Spleen (tissue), 11 donors: Measurements from ENCODE around the gene KHDRBS2. TPM values are rescaled to one million over a fixed set of nuclear protein-coding genes. Genes with fewer than 3 reads are reported as not detected.
A peak's percentile ranks its signal among the peaks of the same experiment; 100 is the strongest.

ENCODE experiments used
- DNase-seq: peaks from one replicate; pipeline ENCODE4 v3.0.0-alpha.2; 2020
- H3K27ac ChIP-seq, 8 donors: fragments of 200-600 bp; sonication (generic) in 7 of 8; 1 replicate in 4 of 8; 2 replicates in 4 of 8; pipeline versions ENCODE4 v1.5.0 to v1.8.0; 2016 to 2021; ENCODE audit warnings: inconsistent platforms in 4 of 8, mild to moderate bottlenecking in 4 of 8, moderate library complexity in 1 of 8
- H3K27me3 ChIP-seq, 7 donors: fragments of 200-600 bp; sonication (generic) in 6 of 7; replicated peaks in 1 of 7; 1 replicate in 4 of 7; 2 replicates in 3 of 7; pipeline versions ENCODE4 v1.5.0 to v1.8.0; 2016 to 2021; ENCODE audit warnings: inconsistent platforms in 3 of 7, mild to moderate bottlenecking in 1 of 7
- H3K36me3 ChIP-seq, 6 donors: fragments of 200-600 bp; sonication (generic) in 5 of 6; 1 replicate in 4 of 6; 2 replicates in 2 of 6; pipeline versions ENCODE4 v1.5.0 to v1.8.0; 2016 to 2021; ENCODE audit warnings: inconsistent platforms in 2 of 6
- H3K4me1 ChIP-seq, 6 donors: fragments of 200-600 bp; sonication (generic) in 5 of 6; 1 replicate in 3 of 6; 2 replicates in 3 of 6; pipeline versions ENCODE4 v1.5.0 to v1.8.0; 2016 to 2021; ENCODE audit warnings: inconsistent platforms in 3 of 6
- H3K4me3 ChIP-seq, 8 donors: fragments of 200-600 bp; sonication (generic) in 7 of 8; 1 replicate in 4 of 8; 2 replicates in 4 of 8; pipeline versions ENCODE4 v1.5.0 to v1.8.0; 2016 to 2021; ENCODE audit warnings: inconsistent platforms in 4 of 8, mild to moderate bottlenecking in 4 of 8, moderate library complexity in 2 of 8
- H3K9me3 ChIP-seq, 8 donors: fragments of 200-600 bp; sonication (generic) in 7 of 8; 1 replicate in 4 of 8; 2 replicates in 4 of 8; pipeline versions ENCODE4 v1.5.0 to v1.8.0; 2016 to 2021; ENCODE audit warnings: inconsistent platforms in 4 of 8
- POLR2A ChIP-seq, 3 donors: fragments of 450-650 bp; IDR thresholded peaks; one replicate each; pipeline ENCODE4 v1.5.1; 2017; ENCODE audit warnings: antibody characterized with exemption in 3 of 3, mild to moderate bottlenecking in 1 of 3
- POLR2AphosphoS5 ChIP-seq, 3 donors: sonication (generic); formaldehyde crosslinking; IDR thresholded peaks; one replicate each; pipeline ENCODE4 v1.5.1; 2017; ENCODE audit warnings: antibody characterized with exemption in 3 of 3
- WGBS, 5 donors: extraction: QIAGEN DNeasy Blood & Tissue Kit in 3 of 5; methylation state at CpG; one replicate each; pipeline versions ENCODE4 v1.1.5 to v1.1.7; 2013 to 2018; 5-methylcytosine and 5-hydroxymethylcytosine counted together
- intact Hi-C: fragments of 100-400 bp; cut with DNase I; formaldehyde crosslinking; loops from one replicate; pipeline ENCODE4 v1.15.0; 2023; ENCODE audit warnings: low total_unique reads
- polyA plus RNA-seq, 3 donors: library from polyadenylated mRNA; stranded (reverse); fragments of 200-250 nt; gene quantifications; one replicate each; pipeline ENCODE4 v1.2.1, GENCODE V29; 2013
- total RNA-seq, 7 donors: library from RNA; depleted of rRNA in 3 of 7; stranded (reverse); fragments of >200 nt in 3 of 7; fragmentation: NEBNext Ultra II Directional in 4 of 7; extraction: Animal tissue kit (Norgen Biotek cat#: 25700) in 4 of 7; gene quantifications; one replicate each; pipeline versions ENCODE4 v1.1.0 to v1.2.1, GENCODE V29; 2016 to 2021
- TF ChIP-seq, protein P1 (sequence below), 11 experiments: fragments of 200-600 bp in 7 of 11; fragments of 450-650 bp in 4 of 11; sonication (generic) in 4 of 11; IDR thresholded peaks in 8 of 11; conservative IDR thresholded peaks in 3 of 11; 1 replicate in 7 of 11; 2 replicates in 4 of 11; pipeline versions ENCODE4 v1.4.0 to v1.8.0; 2016 to 2021; ENCODE audit warnings: antibody characterized with exemption in 11 of 11, inconsistent platforms in 4 of 11, mild to moderate bottlenecking in 1 of 11
- donor health status: healthy with polysubstance abuse.
- donor health status: DM: no; HTN: no; CAD: no; lungs with moderate emphysema.
- donor health status: DM: no; HTN: no; CAD: no.
- donor health status: Bipolar disorder and iron deficiency.
- donor health status: healthy.
- donor health status: DM: no; HTN: no; CAD: no.
- donor health status: DM: yes; HTN: yes; CAD: no.

KHDRBS2 gene
- total and polyA plus RNA-seq, 10 donors = 1.0 to 11.7 (median 3.9) TPM

GRCh38 chr6:62042429-62042828 is 243.6 kb downstream of the KHDRBS2 start:
- H3K27ac ChIP-seq = peak overlapping the region in 1 of 8 donors; percentile 34
- no peak overlapping the region for H3K4me3 ChIP-seq
- intact Hi-C loops = no loop called here
- peaks cover 0 to 3% (median 0%) of the 10 kb centered on the region in 8 donors for H3K9me3 ChIP-seq
- no peaks in the 10 kb centered on the region for H3K36me3 ChIP-seq
- no peaks in the 10 kb centered on the region for H3K27me3 ChIP-seq
- no peak for DNase-seq
- TF ChIP-seq POLR2AphosphoS5 (IDR thresholded peaks at IDR 0.05) (no peak), POLR2A (IDR thresholded peaks at IDR 0.05) (no peak)
- TF ChIP-seq, protein P1, sequence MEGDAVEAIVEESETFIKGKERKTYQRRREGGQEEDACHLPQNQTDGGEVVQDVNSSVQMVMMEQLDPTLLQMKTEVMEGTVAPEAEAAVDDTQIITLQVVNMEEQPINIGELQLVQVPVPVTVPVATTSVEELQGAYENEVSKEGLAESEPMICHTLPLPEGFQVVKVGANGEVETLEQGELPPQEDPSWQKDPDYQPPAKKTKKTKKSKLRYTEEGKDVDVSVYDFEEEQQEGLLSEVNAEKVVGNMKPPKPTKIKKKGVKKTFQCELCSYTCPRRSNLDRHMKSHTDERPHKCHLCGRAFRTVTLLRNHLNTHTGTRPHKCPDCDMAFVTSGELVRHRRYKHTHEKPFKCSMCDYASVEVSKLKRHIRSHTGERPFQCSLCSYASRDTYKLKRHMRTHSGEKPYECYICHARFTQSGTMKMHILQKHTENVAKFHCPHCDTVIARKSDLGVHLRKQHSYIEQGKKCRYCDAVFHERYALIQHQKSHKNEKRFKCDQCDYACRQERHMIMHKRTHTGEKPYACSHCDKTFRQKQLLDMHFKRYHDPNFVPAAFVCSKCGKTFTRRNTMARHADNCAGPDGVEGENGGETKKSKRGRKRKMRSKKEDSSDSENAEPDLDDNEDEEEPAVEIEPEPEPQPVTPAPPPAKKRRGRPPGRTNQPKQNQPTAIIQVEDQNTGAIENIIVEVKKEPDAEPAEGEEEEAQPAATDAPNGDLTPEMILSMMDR (IDR thresholded peaks at IDR 0.05 in 8 of 11, conservative IDR thresholded peaks at IDR 0.05 in 3 of 11) = no peak
- no peaks in the 10 kb centered on the region for H3K4me1 ChIP-seq

- H3K4me1 ChIP-seq = no peaks in the 10 kb centered on the region
- no peak overlapping the region for H3K4me3 ChIP-seq
- H3K27ac ChIP-seq = peak overlapping the region in 1 of 8 donors; percentile 10
- no peaks in the 10 kb centered on the region for H3K27me3 ChIP-seq
- intact Hi-C loops = no loop called here
- WGBS, 5 donors = 32 to 53% (median 49%) methylated on average over 1 of the region's 1 CpG
- no peak for TF ChIP-seq POLR2A (IDR thresholded peaks at IDR 0.05)
- H3K9me3 ChIP-seq = peaks cover 0 to 12% (median 3%) of the 10 kb centered on the region in 8 donors
- no peaks in the 10 kb centered on the region for H3K36me3 ChIP-seq
- DNase-seq = no peak
Measured at GRCh38 chr6:62039605-62040004, 246.4 kb downstream of the KHDRBS2 start.

DNA sequence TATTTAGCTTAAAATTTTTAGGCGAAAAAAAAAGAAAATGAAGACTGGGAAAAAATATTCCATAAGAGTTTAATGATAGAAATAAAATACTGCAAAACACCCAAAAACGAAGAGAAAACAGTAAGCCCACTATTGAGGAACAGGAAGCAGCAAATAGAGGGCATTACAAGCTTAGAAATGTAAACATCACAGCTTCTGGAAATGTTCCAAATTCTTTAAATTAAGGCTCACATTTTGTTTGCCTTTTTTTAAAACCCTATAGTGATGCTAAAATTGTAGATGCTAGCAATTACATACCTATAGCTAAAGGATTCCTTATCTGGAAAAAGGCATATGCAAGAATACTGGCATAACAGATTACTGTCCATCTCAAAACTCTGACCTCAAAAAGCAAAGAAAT is 248.6 kb downstream of the KHDRBS2 start:
- Histone ChIP-seq H3K36me3 (no peaks in the 10 kb centered on the region), H3K27ac (no peak overlapping the region), H3K4me3 (no peak overlapping the region), H3K4me1 (no peaks in the 10 kb centered on the region), H3K9me3 (peaks cover 0 to 26% (median 13%) of the 10 kb centered on the region in 8 donors), H3K27me3 (no peaks in the 10 kb centered on the region)
- intact Hi-C loops = no loop called here
- WGBS, 5 donors = 46 to 63% (median 55%) methylated on average over 2 of the region's 2 CpGs
- TF ChIP-seq, protein P1 (IDR thresholded peaks at IDR 0.05 in 8 of 11, conservative IDR thresholded peaks at IDR 0.05 in 3 of 11) = no peak
- TF ChIP-seq POLR2AphosphoS5 (IDR thresholded peaks at IDR 0.05) = no peak
- no peak for TF ChIP-seq POLR2A (IDR thresholded peaks at IDR 0.05)
- no peak for DNase-seq

DNA sequence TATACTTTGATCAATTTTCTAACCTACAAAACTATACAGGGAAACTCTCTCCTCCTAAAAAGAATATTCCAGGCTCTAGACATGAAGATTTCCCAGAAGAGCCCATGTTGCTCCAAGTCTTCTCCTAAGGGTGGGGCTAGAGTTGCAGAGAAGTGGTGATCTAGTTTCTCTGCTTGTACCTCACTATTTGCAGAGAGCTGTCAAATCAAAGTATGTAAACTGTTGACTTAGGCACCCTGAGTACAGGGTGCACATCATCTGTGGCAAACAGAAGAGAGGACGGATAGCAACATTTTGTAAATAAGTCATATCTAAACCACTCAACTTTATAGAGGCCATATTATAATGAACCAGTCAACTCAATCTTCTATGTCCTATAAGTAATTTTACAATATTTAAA is 250.1 kb downstream of the KHDRBS2 start:
- DNase-seq = no peak
- Histone ChIP-seq H3K27me3 (no peaks in the 10 kb centered on the region), H3K9me3 (peaks cover 0 to 26% (median 13%) of the 10 kb centered on the region in 8 donors), H3K27ac (no peak overlapping the region), H3K36me3 (no peaks in the 10 kb centered on the region), H3K4me1 (no peaks in the 10 kb centered on the region), H3K4me3 (no peak overlapping the region)
- TF ChIP-seq POLR2A (IDR thresholded peaks at IDR 0.05) (no peak), POLR2AphosphoS5 (IDR thresholded peaks at IDR 0.05) (no peak)
- TF ChIP-seq, protein P1 (IDR thresholded peaks at IDR 0.05 in 8 of 11, conservative IDR thresholded peaks at IDR 0.05 in 3 of 11) = no peak
- 88 to 100% (median 91%) methylated on average over 1 of the region's 1 CpG for WGBS, 5 donors
- intact Hi-C loops = no loop called here

DNA sequence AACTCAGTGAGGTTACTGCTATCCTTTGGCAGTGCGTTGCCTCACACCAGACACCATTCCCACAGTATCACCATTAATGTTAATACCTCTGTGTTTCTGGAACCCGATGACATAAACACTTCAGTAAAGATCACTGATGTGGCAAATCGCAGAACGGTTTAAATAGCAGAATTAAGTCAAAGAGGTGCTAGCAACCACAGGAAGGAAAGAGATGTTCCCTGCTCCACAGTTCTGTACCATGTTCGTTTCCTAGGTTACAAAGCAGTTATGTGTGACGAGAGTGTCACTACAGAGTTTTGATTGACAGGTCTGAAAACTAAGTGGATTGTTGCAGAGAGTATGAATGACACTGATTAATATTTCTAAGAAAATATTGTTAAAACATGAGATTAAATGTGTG is 272.3 kb downstream of the KHDRBS2 start:
- peaks cover 0 to 6% (median 0%) of the 10 kb centered on the region in 6 donors for H3K4me1 ChIP-seq
- no peak overlapping the region for H3K27ac ChIP-seq
- no peaks in the 10 kb centered on the region for H3K27me3 ChIP-seq
- no peak overlapping the region for H3K4me3 ChIP-seq
- no peak for DNase-seq
- WGBS, 5 donors = 54 to 66% (median 59%) methylated on average over 6 of the region's 6 CpGs
- TF ChIP-seq POLR2AphosphoS5 (IDR thresholded peaks at IDR 0.05) (no peak), POLR2A (IDR thresholded peaks at IDR 0.05) (no peak)
- TF ChIP-seq, protein P1 (IDR thresholded peaks at IDR 0.05 in 8 of 11, conservative IDR thresholded peaks at IDR 0.05 in 3 of 11) = no peak
- intact Hi-C loops = no loop called here
- peaks cover 0 to 21% (median 14%) of the 10 kb centered on the region in 8 donors for H3K9me3 ChIP-seq
- H3K36me3 ChIP-seq = no peaks in the 10 kb centered on the region
